NCI-H345 (cell line): ENCODE data around the gene CORO2B.

Experiments used
- DNase-seq: peaks from one replicate; lab custom pipeline; 2025; lab: John Stamatoyannopoulos, UW

CORO2B gene

GRCh38 chr15:68609629-68610028 is 30.8 kb downstream of the CORO2B start:
- no peak for DNase-seq

GRCh38 chr15:68610825-68611224 is 32.0 kb downstream of the CORO2B start:
- no peak for DNase-seq

GRCh38 chr15:68612503-68612902 is 33.7 kb downstream of the CORO2B start:
- no peak for DNase-seq

- DNase-seq, result no peak
These were observed 34.4 kb downstream of the CORO2B start for GRCh38 chr15:68612979-68613740.

GRCh38 chr15:68614286-68615035 is 35.7 kb downstream of the CORO2B start:
- no peak for DNase-seq

- DNase-seq, result no peak
These were observed 36.5 kb downstream of the CORO2B start for GRCh38 chr15:68615301-68615700.

GRCh38 chr15:68615811-68616210 is 37.0 kb downstream of the CORO2B start:
- no peak for DNase-seq

- DNase-seq, result peak; percentile 62
These were observed 37.6 kb downstream of the CORO2B start for GRCh38 chr15:68616397-68616796.

GRCh38 chr15:68617001-68617400 is 38.2 kb downstream of the CORO2B start:
- DNase-seq, result no peak

- DNase-seq, result no peak
These were observed 39.0 kb downstream of the CORO2B start for GRCh38 chr15:68617777-68618176.

GRCh38 chr15:68618394-68618793 is 39.6 kb downstream of the CORO2B start:
- peak; percentile 7 for DNase-seq

- DNase-seq, result peak; percentile 72
These were observed 40.3 kb downstream of the CORO2B start for GRCh38 chr15:68618908-68619698.

- peak; percentile 92 for DNase-seq
These were observed 42.1 kb downstream of the CORO2B start for GRCh38 chr15:68620721-68621527.

- DNase-seq, result no peak
These were observed 42.7 kb downstream of the CORO2B start for GRCh38 chr15:68621535-68621934.

GRCh38 chr15:68623301-68623892 is 44.6 kb downstream of the CORO2B start:
- DNase-seq, result no peak

- no peak for DNase-seq
These were observed 47.1 kb downstream of the CORO2B start for GRCh38 chr15:68625853-68626252.

- DNase-seq, result no peak
These were observed 47.5 kb downstream of the CORO2B start for GRCh38 chr15:68626283-68626682.

GRCh38 chr15:68626739-68627138 is 47.9 kb downstream of the CORO2B start:
- DNase-seq, result no peak

GRCh38 chr15:68627476-68627875 is 48.7 kb downstream of the CORO2B start:
- DNase-seq, result no peak

- DNase-seq, result no peak
These were observed 49.2 kb downstream of the CORO2B start for GRCh38 chr15:68627995-68628394.

GRCh38 chr15:68629519-68630210 is 50.9 kb downstream of the CORO2B start:
- peak; percentile 82 for DNase-seq
